Stimulated activated CD4-positive, alpha-beta T cell treated with anti-CD3 and anti-CD28 coated beads, Interleukin-2, amount 100 ng/mL, for 24 hours (primary cell): ENCODE data around the gene DACH1.
"Not testable (repeated sequence)": the region's sequence is repeated elsewhere in the genome, so short reads cannot be mapped to it uniquely, and the experiment has no call there.

Experiments
- DNase-seq, 2 donors: peaks; one replicate each; pipeline ENCODE4 v3.0.0-alpha.2; 2020

Gene DACH1

DNA sequence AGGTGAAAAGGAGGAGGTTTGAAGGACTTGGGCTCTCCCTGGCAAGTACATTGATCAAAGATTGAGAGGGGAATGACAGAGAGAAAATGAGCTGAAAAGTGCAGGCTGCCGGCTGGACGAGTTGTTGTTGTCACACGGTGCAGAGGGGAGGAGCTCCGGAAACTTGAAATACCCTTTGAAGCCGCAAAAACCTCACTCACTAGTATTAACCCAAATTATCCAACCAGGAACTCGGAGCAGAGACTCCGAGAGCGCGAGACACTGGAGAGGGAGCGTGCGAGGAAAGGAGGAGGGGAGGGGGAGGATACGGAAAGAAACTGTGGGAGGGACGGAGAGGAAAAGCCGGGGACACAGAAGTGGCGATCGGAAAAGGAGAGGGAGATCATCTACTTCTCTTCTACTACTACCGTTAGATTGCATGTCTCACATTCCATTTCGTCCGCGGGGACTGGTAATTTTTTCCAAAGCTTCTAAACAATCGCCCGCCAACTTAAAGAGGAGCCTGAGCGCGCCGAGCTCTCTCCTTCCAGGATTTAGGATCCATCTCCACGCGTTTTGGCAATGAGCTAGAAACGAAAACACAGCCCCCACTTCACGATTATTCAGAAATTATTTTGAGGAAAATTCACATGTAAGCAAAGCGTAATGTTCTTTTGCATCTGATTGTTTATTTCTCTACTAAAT lies at the start of gene DACH1:
DACH1 (minus strand) TSS at position 74 of the 684 bp plus-strand sequence.
- DNase-seq, result peak in 1 of 2 donors; percentile 5

DNA sequence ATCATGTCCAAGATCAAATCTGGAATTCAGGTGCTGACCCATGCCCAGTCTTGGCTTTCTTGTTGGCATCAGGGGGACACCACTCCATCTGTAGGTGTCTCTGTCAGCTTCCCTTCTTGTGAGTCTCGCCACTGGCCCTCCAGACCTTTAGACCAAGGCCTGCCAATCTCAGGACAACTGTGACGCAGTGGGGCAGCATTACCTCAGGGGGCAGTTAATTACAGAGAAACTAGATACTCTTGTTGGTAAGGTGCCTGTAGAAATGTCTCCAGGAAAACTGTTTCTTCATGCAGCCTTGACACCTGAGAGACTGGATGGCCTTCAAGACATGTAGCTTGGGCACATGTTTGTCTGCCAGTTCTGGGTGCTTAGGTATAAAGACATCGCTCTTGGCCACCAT lies 46.7 kb upstream of the DACH1 start:
- no peak for DNase-seq

DNA sequence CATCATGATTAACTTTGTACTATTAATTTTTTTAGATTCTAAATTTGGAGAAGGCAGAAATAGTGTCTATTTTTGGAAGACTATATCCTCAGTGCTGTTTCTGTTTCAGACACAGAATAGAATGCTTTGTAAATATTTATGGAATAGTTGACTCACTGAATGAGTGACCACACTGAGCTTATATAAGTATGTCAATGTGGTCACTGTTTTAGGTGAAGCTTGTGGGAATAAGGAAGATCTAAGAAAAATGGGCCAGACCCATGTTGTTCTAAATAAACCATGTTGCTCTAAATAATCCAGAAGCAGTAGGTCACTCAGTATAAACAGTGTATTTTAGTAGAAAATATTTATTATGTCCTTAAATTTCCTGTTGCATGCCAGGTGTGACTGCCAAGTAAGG lies 45.5 kb upstream of the DACH1 start:
- no peak for DNase-seq

DNA sequence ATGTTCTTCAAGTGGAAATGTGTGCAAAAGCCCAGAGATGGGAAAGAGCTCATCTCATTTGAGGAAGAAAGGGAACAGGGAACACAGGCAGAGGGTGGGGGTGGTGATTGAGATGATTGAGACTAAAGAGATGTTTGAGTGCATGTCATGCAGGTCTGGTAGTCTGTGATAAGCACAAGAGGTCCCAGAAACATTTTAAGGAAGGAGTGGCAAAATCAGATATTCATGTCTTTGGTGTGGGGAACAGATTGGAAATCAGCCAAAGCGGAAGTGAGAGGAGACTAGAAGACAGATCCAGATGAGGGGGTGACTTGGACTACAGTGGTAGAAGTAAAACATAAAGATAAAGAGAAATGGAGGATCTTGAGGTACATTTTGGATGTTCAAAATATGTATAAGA lies 39.4 kb upstream of the DACH1 start:
- no peak for DNase-seq

DNA sequence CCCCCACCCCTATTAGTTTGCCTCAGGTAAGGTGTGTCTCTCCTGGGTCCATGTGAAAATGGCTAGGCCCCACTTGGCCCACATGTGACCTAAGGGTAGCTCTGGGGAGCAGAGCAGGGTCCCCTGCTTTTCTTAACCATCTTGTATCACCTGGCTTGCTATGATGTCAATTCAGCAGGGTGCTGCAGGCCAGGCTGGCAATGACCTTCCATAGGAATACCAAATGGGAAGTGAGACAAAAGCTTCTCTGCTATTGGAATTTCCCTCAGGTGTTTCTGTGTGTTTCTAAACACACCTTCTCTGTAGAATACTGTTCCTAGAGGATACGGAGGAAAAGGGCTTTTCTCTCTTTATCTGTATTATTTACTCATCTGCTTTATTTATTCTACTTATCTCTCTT lies 35.7 kb upstream of the DACH1 start:
- no peak for DNase-seq

DNA sequence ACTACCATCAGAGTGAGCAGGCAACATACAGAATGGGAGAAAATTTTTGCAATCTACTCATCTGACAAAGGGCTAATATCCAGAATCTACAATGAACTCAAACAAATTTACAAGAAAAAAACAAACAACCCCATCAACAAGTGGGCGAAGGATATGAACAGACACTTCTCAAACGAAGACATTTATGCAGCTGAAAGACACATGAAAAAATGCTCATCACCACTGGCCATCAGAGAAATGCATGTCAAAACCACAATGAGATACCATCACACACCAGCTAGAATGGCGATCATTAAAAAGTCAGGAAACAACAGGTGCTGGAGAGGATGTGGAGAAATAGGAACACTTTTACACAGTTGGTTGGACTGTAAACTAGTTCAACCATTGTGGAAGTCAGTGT lies 26.5 kb upstream of the DACH1 start:
- not testable (repeated sequence) for DNase-seq

DNA sequence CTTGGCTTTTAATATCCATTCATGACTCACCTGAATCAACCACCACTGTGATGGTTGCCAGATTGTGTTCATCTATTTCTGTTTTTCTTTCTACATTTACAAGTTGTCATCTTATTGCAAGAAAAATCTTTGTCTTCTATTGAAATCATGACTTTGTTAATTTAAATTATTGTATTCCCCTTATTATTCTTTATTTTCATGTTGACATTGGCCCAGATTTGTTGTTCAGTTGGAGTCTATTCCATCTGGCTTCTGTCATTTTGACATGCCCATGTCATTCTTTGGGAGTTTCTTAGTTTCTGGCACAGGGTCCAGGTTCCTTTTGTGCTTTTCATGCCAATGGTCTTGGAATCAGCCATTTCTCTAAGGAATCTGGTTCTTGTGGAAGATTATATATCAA lies 19.9 kb upstream of the DACH1 start:
- no peak for DNase-seq

DNA sequence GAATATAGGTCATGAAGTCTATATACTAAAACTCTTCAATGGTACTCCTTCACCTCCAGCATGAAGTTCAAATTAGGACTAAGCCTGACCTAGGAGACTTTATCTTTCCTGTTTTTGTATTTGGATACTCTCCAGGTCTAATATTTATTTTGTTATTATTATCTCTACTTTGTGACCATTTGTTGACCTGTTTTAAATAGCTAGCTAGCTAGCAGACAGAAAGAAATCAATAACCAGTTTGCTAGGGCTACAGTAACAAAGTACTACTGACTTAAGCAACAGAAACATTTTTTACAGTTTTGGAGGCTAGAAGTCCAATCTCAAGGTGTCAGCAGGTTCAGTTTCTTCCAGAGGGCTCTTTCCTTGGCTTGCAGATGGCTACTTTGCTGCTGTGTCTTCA lies 15.1 kb upstream of the DACH1 start:
- no peak for DNase-seq

DNA sequence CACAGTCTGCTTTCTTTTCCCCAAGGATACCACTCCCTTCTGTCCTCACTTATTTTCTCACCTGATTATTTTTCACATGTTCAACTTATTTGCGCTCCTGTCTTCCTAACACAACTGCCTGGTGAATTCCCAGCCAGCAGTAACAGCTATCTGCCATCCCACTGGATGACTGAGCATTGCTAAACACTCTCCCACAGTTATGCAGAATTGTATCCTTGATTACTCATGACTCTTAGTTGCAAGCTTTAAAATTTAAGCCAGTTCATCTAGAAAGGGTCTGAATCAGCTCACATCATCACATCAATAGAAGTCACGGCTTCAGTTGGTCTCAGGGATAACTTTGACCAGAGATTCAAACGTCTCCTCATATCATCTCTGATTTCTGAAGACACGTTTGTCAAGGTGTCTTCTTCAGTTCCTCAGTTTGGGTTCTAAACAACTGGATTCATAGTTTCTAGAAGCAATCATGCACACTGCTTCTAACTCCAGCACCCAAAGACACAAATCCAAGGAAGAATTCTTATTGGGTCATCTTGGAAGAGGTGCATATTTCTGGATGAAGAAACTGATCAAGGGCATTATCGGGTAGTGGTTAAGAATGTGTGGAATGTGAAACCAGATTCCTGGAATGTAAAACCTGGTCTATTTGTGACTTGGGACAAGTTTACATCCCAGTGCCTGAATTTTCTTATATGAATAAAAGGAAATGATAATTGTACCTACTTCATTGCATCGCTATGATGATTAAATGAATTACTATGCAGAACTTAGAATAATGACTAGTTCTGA lies 13.9 kb upstream of the DACH1 start:
- DNase-seq, result no peak

DNA sequence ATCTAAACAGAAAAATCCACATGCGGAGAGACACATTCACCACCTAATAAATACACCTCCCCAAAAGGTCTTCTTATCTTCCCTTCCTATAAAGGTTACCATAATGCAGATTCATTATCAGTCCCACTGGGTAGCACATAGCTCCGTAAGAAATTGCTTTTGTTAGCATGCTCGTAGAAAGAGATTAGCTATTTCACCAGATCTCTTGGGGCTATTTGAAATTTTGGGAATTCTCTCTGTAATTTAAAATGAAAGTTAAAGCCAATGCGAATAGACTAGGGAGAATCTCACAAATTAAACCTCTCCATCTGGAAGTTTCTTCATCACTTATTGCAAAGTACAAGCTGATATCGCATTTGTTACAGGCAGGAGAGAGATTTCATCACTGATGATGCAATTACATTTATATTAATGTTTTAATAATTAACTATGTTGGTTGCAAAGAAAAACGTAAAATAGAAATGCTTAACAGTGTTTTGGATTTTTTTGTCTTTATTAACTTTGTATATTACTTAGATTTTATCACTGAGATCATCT lies 12.9 kb upstream of the DACH1 start:
- DNase-seq, result no peak

DNA sequence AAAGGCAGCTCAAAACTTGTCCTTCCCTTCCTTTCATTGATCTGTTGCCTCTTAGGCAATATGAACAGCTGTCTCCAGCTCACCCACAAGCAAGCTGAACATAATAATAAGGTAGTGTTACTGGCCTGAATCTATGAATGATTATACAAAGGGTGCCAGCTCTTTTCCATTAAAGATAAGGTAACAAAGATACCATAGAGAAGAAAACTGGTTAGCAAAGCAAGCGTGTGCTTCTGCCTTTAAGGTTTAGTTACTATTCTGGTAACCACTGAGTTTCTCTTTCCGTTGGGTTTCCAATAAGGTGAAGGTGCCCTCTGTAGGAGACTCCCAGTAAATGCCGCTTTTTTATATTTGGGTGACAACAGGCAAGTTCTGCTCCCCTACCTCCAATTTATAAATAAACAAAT lies 12.1 kb upstream of the DACH1 start:
- no peak for DNase-seq

DNA sequence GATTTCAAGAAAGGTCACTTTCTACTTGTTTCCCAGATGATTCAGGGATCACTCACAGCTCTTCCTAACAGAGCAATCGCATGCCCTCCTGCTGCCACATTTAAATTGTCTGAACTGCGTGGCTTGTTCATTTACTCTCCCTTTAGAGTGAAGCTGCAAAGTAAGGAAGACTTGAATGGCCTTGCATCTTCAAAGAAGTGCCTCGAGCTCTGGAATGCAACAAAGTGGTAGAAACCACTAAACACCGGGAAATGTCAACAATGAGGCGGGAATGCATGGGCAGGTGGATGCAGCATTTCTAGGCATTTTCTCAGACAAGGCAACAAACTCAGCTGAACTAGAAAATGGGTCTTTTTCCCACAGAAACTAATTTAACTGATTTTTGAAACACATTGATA lies 10.3 kb upstream of the DACH1 start:
- DNase-seq, result no peak

DNA sequence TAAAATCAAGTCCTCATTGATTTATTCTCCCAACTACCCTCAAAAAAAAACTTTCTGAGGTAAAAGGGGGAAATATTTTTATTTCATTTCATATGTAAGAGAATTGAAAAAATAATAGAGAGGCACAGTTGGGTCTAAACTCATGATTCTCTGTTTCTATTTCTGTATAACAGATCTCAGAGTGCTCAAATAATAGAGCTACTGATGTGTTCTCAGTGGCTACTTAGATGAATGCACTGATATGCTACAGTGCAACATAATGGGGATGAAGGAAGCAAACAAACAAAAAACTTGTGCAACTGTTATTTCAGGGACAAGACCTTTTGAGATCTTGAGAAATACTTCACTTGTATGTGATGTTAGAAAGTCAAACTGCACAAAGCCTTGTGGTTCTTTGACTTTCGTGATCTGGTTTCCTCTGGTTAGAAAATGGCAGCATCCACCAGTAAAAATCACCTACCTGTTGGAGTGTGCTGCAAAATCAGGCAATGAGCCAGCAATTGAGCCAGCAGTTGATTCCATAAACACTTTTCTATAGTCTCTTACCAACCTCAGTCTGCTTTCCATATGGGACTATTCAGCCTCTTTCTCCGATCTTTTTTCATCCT lies 9.7 kb upstream of the DACH1 start:
- DNase-seq, result no peak

DNA sequence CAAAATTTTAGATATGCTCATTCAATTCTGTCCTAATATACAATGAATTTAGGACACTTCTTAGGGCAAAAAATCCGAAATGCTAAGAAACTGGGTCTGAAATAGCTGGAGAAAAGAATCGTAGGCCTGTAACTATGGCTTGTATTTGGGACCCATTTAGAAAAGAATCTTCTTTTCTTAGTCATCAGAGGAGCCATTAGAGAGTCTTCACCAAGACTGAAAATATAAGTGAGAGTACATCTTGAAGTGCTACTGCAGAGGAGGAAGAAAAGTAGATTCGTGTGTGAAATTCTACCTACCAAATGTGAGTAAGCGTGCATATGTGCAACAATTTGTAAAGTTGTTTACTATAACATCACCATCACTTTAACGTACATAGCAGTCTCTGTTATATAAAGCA lies 8.8 kb upstream of the DACH1 start:
- no peak for DNase-seq

DNA sequence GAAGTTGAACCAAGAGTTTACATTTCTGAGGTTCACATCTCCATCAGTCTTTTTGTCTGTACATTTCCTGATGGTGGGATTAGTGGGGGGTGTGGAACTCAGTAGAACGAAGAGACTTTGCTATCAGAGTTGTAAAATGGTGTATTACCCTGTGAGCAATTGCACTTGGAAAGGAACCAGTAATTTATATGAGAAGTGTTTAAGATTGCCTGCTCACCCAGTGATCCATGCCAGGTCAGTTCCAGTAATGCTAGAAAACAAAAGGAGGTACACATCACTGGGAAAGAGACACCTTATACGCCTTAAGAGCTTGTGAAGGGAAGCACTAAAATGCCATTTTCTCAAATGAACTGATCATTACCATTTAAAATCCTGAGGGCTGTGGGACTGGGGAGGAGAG lies 7.5 kb upstream of the DACH1 start:
- DNase-seq, result no peak

DNA sequence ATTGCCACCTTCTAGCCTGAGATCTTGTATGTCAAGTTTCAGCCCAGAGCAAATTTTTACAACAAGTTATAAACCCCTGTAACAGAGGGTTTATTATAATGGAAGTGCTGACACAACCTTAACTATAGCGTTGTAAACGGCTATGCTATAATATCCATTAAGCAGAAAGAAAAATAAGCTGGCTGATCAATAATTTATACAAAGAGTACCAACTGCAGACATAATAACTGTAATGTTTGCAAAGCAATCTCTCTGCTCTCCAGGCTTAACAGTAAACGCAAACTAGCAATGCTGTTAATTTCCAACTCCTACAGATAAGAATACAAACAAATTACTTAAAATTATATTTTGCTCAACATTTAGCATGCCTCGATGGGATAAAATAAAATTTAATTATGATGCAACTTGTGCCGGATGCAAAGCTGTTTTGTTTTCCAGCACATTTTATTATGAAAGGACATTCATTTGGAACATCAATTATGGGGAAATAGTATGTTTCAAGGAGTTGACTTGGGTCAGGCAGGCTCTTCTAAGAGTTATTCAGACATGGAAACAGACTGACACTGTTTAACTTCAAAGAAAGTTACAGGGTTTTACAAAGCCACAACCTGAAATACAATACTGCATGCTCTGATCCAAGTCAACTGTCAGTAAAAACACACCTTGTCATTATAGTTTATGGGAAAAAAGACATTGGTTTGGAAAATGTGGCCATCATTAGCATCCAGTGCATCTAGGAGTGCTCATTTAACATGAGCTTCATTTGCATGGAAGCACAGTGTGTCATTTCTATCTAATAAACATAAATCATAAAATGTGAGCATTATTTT lies 6.6 kb upstream of the DACH1 start:
- no peak for DNase-seq

DNA sequence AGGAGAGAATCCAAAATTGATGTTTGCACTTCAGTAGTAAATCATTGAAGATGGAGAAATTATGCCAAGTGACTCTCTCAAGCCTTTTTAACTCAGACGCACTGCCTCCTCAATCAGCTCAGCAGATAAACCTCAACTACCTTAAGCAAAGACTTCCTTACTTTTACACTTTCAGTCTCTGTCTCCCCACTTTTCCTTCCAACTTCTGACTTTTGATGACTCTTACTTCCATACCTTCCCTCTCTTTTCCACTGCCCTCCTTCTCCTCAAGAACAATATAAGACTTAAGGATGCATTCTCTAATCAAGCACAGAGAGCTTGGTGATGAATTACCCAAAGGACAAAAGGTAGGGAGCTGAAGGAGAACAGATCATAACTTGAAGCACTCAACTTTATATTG lies 4.8 kb upstream of the DACH1 start:
- no peak for DNase-seq

DNA sequence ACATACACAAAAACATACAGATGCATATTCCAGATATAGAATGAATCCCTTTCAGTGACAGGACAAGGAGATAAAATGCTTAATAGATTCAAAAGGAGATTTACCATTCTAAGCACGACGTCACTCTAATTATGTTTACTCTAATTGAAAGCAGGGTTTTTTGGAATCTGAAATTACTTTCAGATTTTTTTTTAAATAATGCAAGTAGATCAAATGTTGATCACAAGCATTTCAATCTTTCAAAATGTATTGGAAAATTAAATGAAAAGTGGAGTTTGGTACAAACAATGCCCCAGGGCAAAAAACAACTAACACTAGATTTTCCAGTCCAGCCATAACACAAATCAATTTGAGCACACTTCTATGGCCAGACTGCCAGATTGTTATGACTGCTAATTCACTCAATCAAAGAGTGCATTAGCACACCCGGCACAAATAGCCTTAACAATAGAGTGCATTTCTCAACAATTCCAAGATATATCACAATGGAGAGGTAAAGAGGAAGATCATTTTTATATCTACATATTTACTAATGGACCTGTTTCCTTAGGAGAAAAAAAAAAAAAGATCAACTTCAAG lies 4.3 kb upstream of the DACH1 start:
- no peak for DNase-seq

DNA sequence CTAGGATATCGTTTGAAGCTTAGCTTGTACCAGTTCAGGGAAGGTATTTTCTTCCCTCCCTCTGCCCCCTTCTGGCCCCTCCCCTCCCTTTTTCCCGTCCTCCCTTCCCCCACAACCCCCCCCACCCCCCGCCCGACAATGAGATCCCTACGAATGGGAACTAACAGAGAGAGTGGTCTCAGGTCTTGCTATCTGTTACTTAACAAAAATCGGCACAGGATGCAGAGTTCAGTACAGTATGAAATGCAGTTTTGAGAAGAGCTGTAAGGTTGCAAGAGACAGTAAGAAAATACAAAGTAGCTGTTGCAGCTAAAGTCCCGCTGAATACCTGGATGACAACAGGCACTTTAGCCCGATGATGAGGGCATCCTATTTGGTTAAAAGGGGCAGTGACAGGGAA lies 3.1 kb upstream of the DACH1 start:
- no peak for DNase-seq

DNA sequence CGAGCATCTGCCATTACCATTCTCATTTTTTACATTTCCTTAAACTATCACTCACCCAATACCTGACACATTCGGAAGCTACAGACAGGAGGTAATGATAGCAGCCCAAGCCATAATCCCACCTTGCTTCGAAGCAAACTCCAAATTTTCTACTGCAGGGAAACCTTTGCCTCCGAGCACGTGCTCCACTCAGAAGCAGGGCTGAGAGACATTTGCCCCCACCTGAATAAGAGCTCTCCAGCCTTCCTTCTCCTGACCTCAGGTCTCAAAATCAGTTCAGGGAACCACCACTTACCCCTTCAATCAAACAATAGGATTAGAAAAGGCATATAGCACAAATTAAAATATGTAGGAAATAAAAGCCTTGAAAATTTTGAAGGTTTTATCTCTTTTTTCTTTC lies 2.3 kb upstream of the DACH1 start:
- no peak for DNase-seq

DNA sequence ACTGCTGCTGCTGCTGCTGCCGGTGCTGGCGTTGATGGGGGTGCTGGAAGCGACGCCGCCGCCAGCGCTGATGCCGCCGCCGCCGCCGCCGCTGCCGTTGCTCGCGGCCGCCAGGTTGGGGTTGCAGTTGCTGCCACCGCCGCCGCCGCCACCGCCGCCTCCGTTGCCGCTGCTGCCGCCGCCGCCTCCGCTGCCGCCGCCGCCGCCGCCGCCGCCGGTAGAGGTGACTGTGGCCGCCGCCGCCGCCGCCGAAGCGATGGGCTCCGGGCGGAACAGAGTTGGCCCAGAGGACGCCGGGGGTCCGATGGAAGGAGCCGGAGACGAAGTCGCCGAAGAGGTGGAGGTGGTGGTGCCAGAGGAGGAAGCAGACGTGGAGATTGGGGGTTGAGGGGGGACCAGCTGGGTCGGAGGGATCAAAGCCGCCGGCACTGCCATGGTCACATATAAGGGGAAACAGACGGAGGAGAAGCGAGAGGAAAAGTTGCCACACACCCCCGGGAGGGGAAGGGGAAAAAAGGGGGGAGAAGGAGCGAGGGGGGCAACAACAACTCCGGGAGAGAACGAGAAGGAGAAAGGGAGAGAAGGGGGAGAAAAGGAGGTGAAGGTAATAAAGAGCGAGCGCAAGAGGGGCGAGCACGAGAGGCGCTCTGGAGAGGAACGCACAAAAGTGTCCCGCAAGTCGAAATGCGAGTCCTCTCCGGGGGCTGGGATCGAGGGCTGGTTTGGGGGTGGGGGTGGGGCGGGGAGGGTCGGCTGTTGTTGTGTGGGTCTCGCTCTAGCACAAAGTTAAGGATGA lies 471 bp downstream of the DACH1 start:
- DNase-seq, result peak in 1 of 2 donors; percentile 41

DNA sequence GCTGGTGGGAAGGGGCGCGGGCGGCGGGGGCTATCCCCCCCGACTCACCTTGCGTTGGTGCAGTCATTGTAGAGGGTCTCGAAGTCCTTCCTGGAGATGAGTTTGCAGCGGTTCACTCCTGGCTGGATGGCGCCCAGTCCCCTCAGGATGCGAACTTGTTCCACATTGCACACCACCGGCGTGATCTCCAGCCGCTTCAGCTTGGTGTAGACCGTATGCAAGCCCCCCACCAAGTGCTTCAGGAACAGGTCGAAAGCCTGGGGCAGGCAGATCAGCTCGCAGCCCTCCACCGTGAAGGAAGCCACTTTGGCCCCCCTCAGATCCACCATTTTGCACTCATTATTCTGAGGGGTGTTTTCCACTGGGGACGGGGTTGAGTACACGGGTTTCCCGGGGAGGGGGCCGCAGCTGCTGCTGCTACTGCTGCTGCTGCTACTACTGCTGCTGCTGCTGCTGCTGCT lies 1.1 kb downstream of the DACH1 start:
- peak in 1 of 2 donors; percentile 3 for DNase-seq
